Adrenal gland (tissue), 12 donors: ENCODE data around the gene UBTF. TPM values are rescaled to one million over a fixed set of nuclear protein-coding genes. Genes with fewer than 3 reads are reported as not detected.

ENCODE experiments used
- DNase-seq, 7 donors: peaks; one replicate each; pipeline ENCODE4 v3.0.0-alpha.2; 2019 to 2020
- H3K27ac ChIP-seq, 5 donors: fragments of 200-600 bp; sonication (generic) in 4 of 5; 1 replicate in 3 of 5; 2 replicates in 2 of 5; pipeline versions ENCODE4 v1.5.1 to v1.8.0; 2016 to 2020; ENCODE audit warnings: mild to moderate bottlenecking in 1 of 5
- H3K27me3 ChIP-seq: fragments of 200-600 bp; 2 replicates; pipeline ENCODE4 v1.8.0; 2021
- H3K36me3 ChIP-seq, 2 donors: fragments of 200-600 bp; replicated peaks in 1 of 2; 1 replicate in 1 of 2; 2 replicates in 1 of 2; pipeline versions ENCODE4 v1.5.1 to v1.8.0; 2018 to 2022
- H3K4me1 ChIP-seq, 2 donors: fragments of 200-600 bp; replicated peaks in 1 of 2; 1 replicate in 1 of 2; 2 replicates in 1 of 2; pipeline versions ENCODE4 v1.5.1 to v1.8.0; 2018 to 2021
- H3K4me3 ChIP-seq, 4 donors: fragments of 200-600 bp; sonication (generic) in 3 of 4; one replicate each; pipeline ENCODE4 v1.5.1; 2016 to 2018
- H3K9me3 ChIP-seq, 3 donors: fragments of 200-600 bp; sonication (generic) in 1 of 3; replicated peaks in 1 of 3; 1 replicate in 2 of 3; 2 replicates in 1 of 3; pipeline versions ENCODE4 v1.5.1 to v1.8.0; 2016 to 2021
- CTCF ChIP-seq, 6 experiments: fragments of 450-650 bp in 4 of 6; fragments of 200-600 bp in 2 of 6; sonication (generic) in 1 of 6; IDR thresholded peaks; 1 replicate in 5 of 6; 2 replicates in 1 of 6; pipeline versions ENCODE4 v1.5.1 to v1.8.0; 2016 to 2021; ENCODE audit warnings: antibody characterized with exemption in 6 of 6, mild to moderate bottlenecking in 2 of 6, moderate library complexity in 1 of 6
- POLR2A ChIP-seq, 2 donors: fragments of 450-650 bp; IDR thresholded peaks; one replicate each; pipeline ENCODE4 v1.6.1; 2017; ENCODE audit warnings: antibody characterized with exemption in 2 of 2, mild to moderate bottlenecking in 2 of 2, moderate library complexity in 1 of 2
- WGBS, 4 donors: extraction: QIAGEN DNeasy Blood & Tissue Kit in 2 of 4; methylation state at CpG; one replicate each; pipeline versions ENCODE4 v1.1.5 to v1.1.7; 2013 to 2017; 5-methylcytosine and 5-hydroxymethylcytosine counted together
- intact Hi-C, 2 donors: fragments of 100-400 bp; cut with DNase I; formaldehyde crosslinking; loops; one replicate each; pipeline versions ENCODE4 v1.14.1 to v1.15.0; 2022 to 2023
- polyA plus RNA-seq, 3 donors: library from polyadenylated mRNA; stranded (reverse); fragments of 200-250 nt in 2 of 3; fragments of 350-450 nt in 1 of 3; fragmentation: Illumina TruSeq in 1 of 3; extraction: RNeasy Lipid Tissue Mini Kit (QIAGEN cat#74804) in 1 of 3; gene quantifications; one replicate each; pipeline ENCODE4 v1.2.3, GENCODE V29; 2013 to 2014
- total RNA-seq, 9 donors: library from RNA; depleted of rRNA in 4 of 9; stranded (reverse); fragments of >200 nt in 4 of 9; fragments of 120-200 nt in 1 of 9; fragmentation: NEBNext Ultra II Directional in 1 of 9; extraction: Animal tissue kit (Norgen Biotek cat#: 25700) in 1 of 9; gene quantifications; one replicate each; pipeline versions ENCODE4 v1.1.0 to v1.2.4, GENCODE V29; 2013 to 2023
- donor health status: healthy with polysubstance abuse.
- donor health status: Bipolar disorder and iron deficiency.
- donor health status: DM: yes; HTN: yes; CAD: no.
- donor health status: DM: no; HTN: no; CAD: no.
- donor health status: DM: no; HTN: no; CAD: no.
- donor health status: DM: yes; HTN: yes; CAD: no.

The UBTF gene
- total and polyA plus RNA-seq, 12 donors, result 37.1 to 92.6 (median 64.3) TPM

- Histone ChIP-seq H3K27me3 (no peaks in the 10 kb centered on the region), H3K4me3 (no peak overlapping the region), H3K36me3 (no peaks in the 10 kb centered on the region), H3K4me1 (peaks cover 0 to 8% of the 10 kb centered on the region in 2 donors), H3K27ac (no peak overlapping the region), H3K9me3 (no peaks in the 10 kb centered on the region)
- 66 to 75% (median 70%) methylated on average over 5 of the region's 5 CpGs for WGBS, 4 donors
- intact Hi-C loops, result no loop called here
- no peak for TF ChIP-seq CTCF (IDR thresholded peaks at IDR 0.05)
- no peak for TF ChIP-seq POLR2A (IDR thresholded peaks at IDR 0.05)
- no peak for DNase-seq
Observed at GRCh38 chr17:44236444-44236991, 17.0 kb upstream of the UBTF start.

GRCh38 chr17:44235583-44235936 lies 16.1 kb upstream of the UBTF start:
- intact Hi-C loops, result no loop called here
- 64 to 85% (median 78%) methylated on average over 5 of the region's 5 CpGs for WGBS, 4 donors
- Histone ChIP-seq H3K27me3 (no peaks in the 10 kb centered on the region), H3K27ac (peak overlapping the region in 2 of 5 donors; percentile 20 to 60), H3K4me1 (peaks cover 0 to 8% of the 10 kb centered on the region in 2 donors), H3K9me3 (no peaks in the 10 kb centered on the region), H3K36me3 (no peaks in the 10 kb centered on the region), H3K4me3 (no peak overlapping the region)
- TF ChIP-seq CTCF (IDR thresholded peaks at IDR 0.05) (no peak), POLR2A (IDR thresholded peaks at IDR 0.05) (no peak)
- DNase-seq, result peak in 1 of 7 donors; percentile 40

GRCh38 chr17:44233582-44233981 lies 14.1 kb upstream of the UBTF start:
- H3K36me3 ChIP-seq, result no peaks in the 10 kb centered on the region
- H3K27ac ChIP-seq, result no peak overlapping the region
- peaks cover 0 to 8% of the 10 kb centered on the region in 2 donors for H3K4me1 ChIP-seq
- H3K27me3 ChIP-seq, result no peaks in the 10 kb centered on the region
- no peak for DNase-seq
- no peaks in the 10 kb centered on the region for H3K9me3 ChIP-seq
- intact Hi-C loops, result no loop called here
- 79 to 86% (median 84%) methylated on average over 5 of the region's 5 CpGs for WGBS, 4 donors
- no peak for TF ChIP-seq CTCF (IDR thresholded peaks at IDR 0.05)
- no peak for TF ChIP-seq POLR2A (IDR thresholded peaks at IDR 0.05)
- H3K4me3 ChIP-seq, result no peak overlapping the region

- no peak for TF ChIP-seq CTCF (IDR thresholded peaks at IDR 0.05)
- TF ChIP-seq POLR2A (IDR thresholded peaks at IDR 0.05), result no peak
- no peak for DNase-seq
- no peaks in the 10 kb centered on the region for H3K27me3 ChIP-seq
- intact Hi-C loops, result no loop called here
- no peaks in the 10 kb centered on the region for H3K9me3 ChIP-seq
- WGBS, 4 donors, result 76 to 88% (median 85%) methylated on average over 7 of the region's 7 CpGs
- H3K4me1 ChIP-seq, result peaks cover 0 to 8% of the 10 kb centered on the region in 2 donors
- H3K36me3 ChIP-seq, result no peaks in the 10 kb centered on the region
- H3K4me3 ChIP-seq, result no peak overlapping the region
- H3K27ac ChIP-seq, result no peak overlapping the region
Observed at GRCh38 chr17:44232061-44232460, 12.6 kb upstream of the UBTF start.
